ENCODE results near the gene ACRBP.

Gene ACRBP

DNA sequence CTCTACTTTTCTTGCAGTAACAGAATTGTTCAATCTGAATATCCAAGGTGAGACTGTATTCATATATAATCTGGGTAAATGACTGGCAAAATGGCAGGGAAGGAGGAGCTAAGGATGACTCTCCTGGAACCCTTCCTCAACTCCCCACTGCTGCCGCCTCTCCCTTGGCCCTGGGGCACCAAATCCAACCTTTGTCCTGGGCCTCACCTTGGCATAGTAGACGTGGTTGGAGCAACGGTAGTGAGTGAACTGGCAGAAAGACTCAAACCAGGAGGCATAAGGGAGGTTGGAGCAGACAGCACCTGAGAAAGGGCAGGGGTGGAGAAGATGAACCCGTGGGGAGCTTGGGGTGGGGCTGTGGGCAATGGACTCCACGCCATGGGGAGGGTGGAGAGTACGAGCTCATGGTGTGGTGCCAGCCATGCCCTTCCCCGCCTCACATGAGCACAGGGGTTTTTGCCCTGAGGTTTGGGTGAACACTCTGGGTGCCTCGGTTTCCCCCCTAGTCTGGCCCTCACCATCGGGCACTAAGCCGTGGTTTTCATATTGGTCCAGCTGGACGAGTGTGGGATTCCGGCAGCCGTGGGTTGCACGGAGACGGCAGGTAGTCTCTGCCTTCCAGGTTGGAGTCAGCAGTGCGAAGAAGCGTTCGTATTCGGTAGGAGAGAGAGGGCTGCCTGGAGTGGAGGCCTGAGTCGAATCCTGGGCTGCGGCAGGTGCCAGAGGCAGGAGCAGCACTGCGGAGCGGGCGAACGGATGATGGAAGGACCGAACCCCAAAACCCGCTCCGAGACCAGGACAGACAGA lies 753 bp downstream of the ACRBP start:
- DNase-seq (ENCODE audit: low read depth): no peak

DNA sequence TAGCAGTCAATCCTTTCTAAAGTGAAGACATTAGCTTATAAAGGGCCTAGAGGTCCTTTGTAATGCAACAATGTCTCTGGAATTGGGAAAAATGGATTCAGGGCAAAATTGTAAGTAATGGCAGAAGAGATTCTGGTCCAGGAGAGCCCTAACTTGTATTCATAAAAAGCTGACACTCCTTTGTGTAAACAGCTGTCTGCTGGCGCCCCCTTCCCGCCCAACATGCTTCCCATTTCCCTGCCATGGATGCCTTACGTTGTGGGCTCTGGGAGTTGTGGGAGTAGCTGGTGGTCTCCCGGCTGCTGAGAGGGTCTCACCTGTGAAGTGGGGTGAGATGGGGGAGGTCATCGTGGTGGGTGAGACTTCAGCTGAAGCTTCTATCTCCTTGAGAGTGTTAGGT lies 2.3 kb downstream of the ACRBP start:
- no peak for DNase-seq (ENCODE audit: low read depth)

DNA sequence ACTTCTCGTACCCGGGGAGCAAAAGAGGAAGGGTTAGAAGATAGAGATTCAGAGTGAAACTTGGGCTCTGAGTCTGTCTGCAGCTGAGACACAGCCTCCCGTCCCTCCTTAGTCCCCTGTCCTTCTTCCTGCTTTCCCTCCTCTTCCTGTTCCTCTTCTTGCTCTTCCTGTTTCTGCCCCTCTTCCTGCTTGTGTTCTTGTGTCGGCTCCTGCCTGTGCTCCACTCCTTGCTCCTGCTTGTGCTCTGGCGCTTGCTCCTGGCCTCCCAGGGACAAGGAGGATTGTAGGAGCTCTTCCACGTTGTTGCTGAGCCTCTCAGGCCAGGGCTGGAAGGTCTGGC lies 3.0 kb downstream of the ACRBP start:
- no peak for DNase-seq (ENCODE audit: low read depth)

DNA sequence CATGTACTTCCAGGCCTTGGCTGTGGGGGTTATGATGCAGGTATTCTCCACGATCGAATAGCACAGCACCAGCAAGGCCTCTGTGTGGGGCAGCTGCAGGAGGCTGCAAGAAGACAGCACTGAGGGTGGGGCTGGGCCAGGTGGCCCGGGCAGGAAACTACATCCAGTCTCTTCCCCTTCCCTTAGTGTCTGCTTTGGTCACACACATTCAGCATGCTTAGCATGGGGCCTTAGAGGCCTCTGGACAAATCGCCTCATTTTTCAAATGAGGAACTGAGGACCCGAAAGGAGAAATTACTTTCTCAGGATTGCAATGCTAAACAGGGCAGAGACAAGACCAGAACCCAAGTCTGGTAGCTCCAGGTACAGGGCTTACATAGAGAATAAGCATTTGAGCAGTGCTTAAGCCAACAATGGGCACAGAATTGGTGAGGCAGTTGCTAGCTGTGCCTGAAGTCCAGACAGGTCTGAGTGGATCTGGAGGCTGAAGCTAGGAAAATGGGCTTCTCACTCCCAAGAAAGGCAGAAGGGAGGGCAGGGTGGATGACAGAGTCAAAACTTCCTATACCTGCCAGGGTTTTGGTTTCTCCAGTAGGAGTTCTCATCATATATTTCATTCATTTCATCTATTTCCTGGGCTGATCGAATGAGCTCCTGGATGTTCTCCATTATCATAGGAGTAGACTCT lies 3.5 kb downstream of the ACRBP start:
- DNase-seq (ENCODE audit: low read depth): no peak

DNA sequence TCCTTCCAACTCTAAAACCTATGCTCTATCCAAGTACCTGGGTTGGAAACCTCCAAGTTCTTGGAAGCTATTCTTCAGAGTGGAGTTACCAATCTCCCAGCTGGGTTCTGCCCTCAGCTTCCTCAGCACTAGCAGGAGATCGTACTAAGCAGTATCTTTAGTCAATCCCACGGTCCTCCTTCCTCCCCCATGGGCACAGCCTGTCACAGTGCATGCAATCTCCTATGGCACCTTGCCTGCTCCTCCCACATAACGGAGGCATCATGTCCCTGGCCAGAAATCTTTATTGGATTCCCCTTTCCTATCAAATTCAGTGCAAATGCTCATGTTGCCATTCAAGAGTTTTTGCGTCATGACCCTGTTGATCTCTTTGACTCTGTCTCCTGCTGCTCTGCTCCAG lies 6.1 kb downstream of the ACRBP start:
- no peak for DNase-seq (ENCODE audit: low read depth)

DNA sequence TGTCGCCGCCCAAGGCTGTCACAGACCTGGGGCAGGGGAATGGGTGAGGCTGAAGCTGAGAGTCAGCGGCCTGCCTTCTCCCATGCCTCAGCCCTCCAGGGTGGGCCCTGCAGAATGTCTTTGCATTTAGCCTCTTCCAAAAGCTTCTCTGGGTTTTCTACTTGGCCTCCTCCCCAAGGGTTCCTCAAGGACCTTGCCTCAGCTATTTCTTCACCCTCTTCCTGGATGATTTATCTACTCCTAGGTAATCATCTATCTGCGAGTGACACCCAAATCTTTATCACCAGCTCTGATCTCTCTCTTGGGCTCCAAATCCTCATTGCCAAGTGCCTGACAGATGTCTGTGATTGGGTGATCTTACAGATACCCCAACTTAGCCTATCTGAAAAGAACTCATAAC lies 6.7 kb downstream of the ACRBP start:
- no peak for DNase-seq (ENCODE audit: low read depth)

DNA sequence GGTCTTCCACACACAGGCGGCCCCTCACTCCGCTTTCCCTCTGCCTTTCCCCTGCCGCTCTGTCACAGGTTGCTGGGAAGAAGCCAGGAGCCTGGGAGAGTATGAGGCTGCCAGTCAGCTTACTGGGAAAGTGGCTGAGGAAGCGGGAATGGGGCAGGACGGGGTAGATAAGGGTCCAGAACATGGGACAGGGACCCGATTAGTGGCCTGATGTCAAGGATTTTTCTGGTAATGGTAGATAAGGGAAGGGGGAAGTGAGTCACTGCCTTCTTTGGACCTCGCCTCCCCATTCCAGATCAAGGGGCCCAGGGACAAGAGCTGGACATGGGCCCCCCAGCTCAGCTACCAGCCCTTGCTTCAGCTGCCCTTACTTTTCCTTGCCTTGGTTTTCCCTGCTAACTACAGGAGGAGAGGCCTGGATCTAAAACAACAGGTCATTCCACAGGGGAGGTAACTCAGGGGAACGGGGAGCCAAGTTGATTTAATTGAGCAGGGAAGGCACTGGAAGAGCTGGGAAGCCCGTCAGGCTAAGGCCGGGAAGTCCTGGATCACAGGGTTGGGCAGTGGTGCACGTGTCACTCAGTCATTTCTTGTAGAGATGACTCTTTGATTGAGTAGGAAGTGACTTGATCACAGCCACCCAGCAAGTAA lies 8.0 kb downstream of the ACRBP start:
- DNase-seq (ENCODE audit: low read depth): no peak

DNA sequence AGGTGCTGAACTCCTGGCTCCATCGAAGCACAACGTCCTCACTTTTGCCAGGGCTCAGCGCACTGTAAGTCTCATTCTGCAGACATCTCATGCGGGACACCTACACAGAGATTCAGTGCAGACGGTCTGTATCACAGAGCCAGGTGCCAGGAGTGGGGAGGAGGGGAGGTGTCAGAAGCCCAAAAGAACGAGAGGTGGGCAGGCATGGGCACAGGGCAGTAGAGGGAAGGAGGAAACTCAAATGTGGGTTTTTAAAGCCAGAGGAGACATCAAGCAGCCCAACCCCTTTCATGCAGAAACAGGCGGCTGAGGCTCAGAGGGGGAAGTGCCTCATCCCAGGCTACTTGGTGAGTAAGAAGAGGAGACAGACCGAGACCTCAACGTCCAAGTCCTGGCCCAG lies 8.9 kb downstream of the ACRBP start:
- no peak for DNase-seq (ENCODE audit: low read depth)

DNA sequence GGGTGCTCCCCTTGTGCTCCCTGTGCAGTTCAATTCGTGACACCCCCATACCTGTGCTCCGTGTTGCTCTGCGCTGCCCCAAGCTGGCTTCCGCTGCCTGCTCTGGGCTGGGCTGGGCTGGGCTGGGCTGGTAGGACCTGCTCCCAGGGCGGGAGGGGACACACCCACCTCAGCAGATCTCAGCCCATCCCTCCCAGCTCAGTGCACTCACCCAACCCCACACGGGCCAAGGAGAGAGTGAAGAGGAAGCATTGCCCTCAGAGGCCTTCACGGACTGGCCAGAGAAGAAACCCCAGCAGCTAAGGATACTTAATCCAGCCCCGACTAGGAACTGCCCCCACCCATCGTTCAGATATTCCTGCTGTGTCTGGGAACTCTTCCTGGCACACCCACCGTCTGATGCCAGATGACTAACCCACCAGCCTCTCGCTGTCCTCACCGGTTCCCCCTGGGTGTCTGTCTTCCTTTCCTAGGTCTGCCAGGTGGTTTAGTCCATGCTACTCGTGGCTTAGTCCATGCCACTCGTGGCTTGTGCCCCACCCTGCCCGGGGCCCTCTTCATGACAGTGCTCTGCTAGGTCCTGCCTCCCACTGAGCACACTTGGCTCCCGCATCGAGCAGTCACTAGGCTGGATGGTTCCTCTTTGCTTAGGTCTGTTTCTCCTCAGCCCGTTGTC lies 11.2 kb downstream of the ACRBP start, which contains the start of gene LPAR5:
Gene LPAR5 (minus strand): TSS at position 104 of the 676 bp plus-strand sequence. CDS start 14,711 bp downstream, outside the sequence.
- DNase-seq (ENCODE audit: low read depth): no peak

DNA sequence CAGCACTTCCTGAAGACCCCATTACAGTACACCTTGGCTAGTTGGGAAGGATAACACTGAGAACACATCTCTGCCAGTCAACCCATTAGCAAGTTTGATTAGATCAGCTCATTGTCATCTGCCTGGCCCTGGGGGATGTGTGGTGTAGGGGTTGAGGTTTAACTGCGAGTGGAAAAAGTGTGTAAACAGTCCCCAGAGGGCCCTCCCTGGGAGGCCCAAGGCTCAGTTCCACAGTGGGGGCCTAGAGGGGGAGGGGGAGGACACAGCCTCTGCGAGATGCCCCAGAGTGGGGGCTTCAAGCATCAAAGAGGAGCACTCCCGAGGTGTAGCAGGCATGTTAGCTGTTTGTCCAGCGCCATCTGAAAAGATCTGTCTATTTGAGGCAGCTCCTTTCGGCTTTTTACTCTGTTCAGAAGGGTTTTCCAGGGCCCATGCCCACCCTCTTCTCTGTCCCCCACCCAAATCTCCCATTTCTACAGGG lies 11.8 kb downstream of the ACRBP start:
- no peak for DNase-seq (ENCODE audit: low read depth)

DNA sequence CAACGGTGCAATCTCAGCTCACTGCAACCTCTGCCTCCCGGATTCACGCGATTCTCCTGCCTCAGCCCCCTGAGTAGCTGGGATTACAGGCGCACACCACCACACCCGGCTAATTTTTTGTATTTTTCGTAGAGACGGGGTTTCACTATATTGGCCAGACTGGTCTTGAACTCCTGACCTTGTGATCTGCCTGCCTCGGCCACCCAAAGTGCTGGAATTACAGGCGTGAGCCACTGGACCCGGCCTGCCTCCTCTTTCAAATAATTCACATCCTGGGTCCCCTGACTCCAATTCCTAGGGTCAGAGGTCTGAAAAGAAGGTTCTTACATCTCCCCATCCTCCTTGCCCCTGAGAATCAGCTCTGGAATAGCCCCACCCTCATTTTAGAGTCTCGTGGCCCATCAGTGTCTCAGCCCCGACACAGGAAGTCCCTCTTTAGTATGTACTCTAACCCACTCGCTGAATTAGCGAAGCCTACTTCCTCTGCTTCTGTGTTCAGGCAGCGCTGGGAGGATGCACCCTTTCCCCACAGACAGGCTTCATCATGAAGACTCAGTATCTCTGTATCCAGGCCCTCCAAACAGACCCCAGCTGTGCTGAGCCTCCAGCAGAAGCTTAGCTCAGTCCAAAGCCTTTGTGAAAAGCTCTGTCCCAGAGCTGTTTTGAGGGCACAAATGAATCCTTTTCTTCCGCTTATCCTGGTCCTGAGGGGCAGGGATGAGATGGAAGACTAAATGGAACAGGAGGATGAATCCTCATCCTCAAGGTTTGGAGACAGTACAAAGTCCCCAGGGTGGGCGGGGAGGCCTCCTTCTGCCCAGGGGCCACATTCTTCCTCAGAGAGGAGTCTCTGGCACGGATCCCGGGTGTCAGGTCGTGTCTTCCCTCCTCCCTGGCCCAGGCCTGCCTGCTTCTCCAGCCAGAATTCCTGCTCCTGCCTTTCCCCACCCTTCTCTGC lies 14.9 kb downstream of the ACRBP start:
- no peak for DNase-seq (ENCODE audit: low read depth)

DNA sequence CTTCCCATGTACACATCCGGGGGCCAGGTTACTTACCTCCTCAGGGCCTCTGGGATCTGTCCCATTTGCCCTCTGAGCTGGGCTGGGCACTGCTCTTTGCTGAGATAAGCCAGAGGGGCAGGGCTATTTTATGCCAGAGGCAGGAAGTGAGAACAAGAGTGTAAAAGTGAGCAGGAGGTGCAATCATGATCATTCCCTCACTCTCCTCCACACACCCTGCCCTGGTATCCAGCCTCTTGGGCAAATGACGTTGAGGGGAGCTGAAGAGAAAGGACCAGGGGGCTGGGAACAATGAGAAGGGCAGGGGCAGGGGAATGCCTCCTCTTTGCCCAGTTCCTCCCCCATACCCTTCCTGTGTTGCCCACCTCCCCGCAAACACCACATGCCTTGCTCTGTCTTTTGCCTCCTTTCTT lies 15.7 kb downstream of the ACRBP start:
- DNase-seq (ENCODE audit: low read depth): no peak

DNA sequence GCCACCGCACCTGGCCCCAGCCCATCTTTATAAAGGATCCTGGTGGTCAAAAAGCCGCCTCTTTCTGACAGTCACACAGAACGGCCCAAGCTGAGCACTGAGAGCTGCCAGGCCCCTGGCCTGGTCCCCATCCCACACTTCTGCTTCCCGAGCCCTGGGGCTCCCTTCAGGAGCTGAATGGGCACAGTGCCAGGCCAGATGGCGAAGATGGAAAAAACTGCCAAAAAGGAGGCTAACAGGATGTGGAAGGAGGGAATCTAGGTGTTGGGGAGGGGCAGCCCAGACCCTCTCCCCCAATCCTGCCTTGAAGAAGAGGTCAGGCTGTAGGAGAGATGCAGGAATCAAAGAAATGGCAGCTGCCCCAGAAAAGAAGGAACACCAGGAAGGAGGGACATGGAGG lies 16.5 kb downstream of the ACRBP start:
- DNase-seq (ENCODE audit: low read depth): no peak

DNA sequence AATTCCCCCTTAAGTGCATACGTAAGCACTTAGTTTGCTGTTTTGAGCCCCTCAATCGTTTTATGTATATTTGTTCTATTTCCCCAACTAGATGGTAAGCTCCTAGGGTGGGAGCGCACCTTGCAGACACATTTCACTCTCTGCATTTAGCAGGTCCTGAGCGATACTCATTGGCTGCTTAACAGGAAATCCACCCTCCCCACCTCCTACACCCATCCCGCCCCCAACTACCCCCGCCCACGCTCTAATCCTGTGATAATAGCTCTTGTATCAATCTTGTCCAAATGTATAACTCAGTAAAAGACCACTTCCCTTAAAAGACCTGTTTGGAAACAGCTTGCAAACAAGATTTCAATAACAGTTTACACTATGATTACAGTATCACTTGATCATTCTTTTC lies 19.6 kb downstream of the ACRBP start:
- no peak for DNase-seq (ENCODE audit: low read depth)

DNA sequence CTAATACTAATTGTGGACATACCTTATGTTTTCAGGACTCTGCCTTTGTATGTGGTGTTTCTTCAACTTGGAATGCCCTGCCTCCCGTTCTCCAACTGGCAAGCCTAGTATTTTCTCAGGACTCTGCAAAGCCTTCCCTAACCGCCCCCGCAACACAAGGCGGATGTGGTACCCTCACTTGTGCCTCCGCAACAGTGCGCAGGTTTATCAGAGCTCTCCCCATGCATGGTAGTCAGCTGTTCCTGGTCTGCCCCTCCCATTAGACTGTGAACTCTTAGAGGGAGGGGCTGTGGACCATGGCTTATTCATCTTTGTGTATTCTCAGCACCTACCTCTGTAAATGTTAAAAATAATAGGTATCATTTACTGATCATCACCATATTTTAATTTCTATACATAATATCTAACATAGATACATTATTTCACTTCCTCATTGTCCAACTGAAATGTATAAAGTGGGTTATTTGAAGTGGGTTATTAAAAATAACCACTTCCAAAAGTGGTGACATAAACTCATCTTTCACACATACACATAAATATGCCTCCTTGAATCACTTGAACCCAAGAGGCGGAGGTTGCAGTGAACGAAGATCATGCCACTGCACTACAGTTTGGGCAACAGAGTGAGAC lies 20.5 kb downstream of the ACRBP start:
- DNase-seq (ENCODE audit: low read depth): no peak

DNA sequence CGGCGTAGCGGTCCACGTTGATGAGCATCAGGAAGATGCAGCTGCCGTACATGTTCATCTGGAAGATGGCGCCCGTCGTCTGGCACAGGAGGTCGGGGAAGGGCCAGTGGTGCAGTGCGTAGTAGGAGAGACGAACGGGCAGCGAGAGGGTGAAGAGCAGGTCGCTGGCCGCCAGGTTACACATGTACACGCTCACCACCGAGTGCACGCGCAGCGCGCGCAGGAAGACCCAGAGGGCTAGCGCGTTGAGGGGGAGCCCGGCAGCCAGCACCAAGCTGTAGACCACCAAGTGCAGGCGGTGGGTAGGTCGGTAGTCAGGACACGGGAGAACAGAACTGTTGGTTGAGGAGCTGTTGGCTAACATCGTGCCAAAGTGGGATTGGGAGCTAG lies 26.4 kb downstream of the ACRBP start:
- DNase-seq (ENCODE audit: low read depth): no peak

DNA sequence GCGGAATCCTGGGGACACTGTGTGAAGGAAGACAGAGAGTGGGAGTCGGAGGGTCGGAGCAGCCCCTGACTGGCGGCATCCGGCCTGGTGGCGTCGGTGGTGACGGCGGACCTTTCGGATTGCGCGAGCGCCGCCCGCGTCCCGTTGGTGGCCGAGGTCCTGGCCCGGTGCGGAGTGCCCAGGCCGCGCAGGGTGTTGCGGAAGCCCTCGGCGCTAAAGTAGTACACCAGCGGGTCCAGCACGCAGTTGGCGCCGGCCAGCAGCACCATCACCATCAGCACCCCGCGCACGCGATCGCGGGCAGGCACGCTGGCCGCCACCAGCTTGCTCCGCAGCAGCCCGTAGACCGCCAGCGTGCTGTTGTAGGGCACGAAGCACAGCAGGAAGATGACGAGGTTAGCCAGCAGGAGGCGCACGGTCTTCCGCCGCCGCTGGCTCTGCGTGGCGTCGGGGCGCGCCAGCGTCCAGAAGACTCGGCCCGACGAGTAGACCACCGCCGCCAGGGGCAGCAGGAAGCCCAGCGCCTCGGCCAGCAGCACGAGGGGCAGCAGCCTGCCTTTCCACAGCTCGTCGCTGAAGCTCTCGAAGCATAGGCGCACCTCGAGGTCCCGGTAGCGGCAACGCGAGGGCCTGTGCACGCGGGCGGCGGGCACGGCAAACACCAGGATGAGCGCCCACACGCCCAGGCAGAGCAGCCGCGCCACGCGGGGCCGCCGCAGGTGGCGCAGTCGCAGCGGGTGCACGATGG lies 26.9 kb downstream of the ACRBP start:
- no peak for DNase-seq (ENCODE audit: low read depth)

DNA sequence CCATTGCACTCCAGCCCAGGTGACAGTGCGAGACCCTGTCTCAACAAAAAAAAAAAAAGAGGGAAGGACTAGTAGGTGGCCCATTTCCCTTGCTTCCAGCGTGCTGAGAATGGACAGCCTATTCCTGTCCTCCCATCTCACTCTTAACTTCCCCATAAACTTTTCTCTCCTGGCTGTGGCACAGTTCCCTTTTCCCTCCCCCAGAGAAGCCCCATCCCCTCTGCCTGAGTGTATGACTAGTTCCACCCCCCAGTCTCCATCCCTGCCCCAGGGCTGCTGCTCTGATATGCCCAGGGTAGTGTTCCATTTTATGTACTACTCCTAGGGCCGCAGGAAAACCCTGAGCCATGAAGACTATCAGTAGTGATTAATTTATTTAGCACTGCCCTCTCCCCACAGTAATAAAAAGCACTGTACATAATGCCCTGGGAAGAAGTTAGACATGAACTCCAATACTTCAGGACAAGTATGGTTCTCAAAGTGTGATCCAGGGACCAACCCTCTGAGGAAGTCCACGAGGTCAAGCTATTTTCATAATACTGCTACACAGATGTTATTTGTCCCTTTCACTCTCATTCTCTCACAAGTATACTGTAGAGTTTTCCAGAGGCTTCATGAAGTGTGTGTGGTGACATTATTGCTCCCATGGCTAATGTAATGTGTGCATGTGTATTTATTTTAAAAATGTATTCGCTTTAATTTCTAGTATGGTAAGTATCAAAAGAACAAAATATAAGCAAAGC lies 28.6 kb downstream of the ACRBP start:
- no peak for DNase-seq (ENCODE audit: low read depth)

DNA sequence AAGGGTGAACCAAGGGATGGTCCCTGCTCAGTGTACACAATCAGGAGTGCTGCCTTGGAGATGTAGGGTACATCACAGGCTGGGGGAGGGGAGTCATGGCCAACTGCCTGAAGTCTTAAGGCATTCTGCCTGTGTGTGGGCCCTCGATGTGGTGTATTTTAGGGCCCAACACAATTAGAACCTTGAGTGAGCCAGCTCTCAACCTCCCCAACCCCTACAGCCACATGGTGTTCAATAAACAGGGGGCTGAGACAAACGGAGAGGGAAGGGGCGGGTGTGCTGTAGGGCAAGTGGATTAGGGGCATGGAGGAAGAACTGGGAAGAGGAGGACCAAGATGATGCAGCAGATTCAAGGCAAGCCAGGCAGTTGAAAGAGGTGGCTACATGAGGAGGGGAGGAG lies 31.4 kb downstream of the ACRBP start:
- no peak for DNase-seq (ENCODE audit: low read depth)
